Measurements from ENCODE around the gene KCNF1.

GRCh38 chr2:10895231-10895630 lies 16.5 kb upstream of the KCNF1 start:
- TF ChIP-seq POLR2AphosphoS5 (IDR thresholded peaks at IDR 0.05) = no peak
- no peak for TF ChIP-seq RAD21 (conservative IDR thresholded peaks at IDR 0.05)
- TF ChIP-seq CTCF (IDR thresholded peaks at IDR 0.05; ENCODE audit: poor library complexity, severe bottlenecking) = no peak
- no peak for TF ChIP-seq SMC3 (conservative IDR thresholded peaks at IDR 0.05; ENCODE audit: poor library complexity)
- TF ChIP-seq EZH2 (IDR thresholded peaks at IDR 0.05; ENCODE audit: borderline replicate concordance, insufficient read depth, low read length, poor library complexity, severe bottlenecking) = no peak
- TF ChIP-seq TAF1 (IDR thresholded peaks at IDR 0.05; ENCODE audit: low read depth) = no peak
- TF ChIP-seq EP300 (conservative IDR thresholded peaks at IDR 0.05; ENCODE audit: poor library complexity, severe bottlenecking) = no peak
